NB4 (cell line): ENCODE data around the gene PAEP.

Experiments
- CTCF ChIP-seq: IDR thresholded peaks from one replicate; pipeline ENCODE4 v1.5.1; 2012; ENCODE audit warnings: low read depth, low read length
- MAX ChIP-seq: IDR thresholded peaks from 2 replicates; pipeline ENCODE4 v1.6.1; 2011; ENCODE audit warnings: low read depth, low read length
- POLR2A ChIP-seq: IDR thresholded peaks from 2 replicates; pipeline ENCODE4 v1.6.1; 2011; ENCODE audit warnings: mild to moderate bottlenecking; ENCODE audit not compliant: insufficient read length; ENCODE audit errors: extremely low read depth

GRCh38 chr9:135512904-135513303 is 48.7 kb upstream of the PAEP start:
- no peak for TF ChIP-seq CTCF
- TF ChIP-seq MAX: no peak
- TF ChIP-seq POLR2A: no peak
